CD4-positive, alpha-beta T cell treated with Interleukin-10 for 1 hour (primary cell): ENCODE results near the gene ACSL4.
"Not testable (repeated sequence)": the region's sequence is repeated elsewhere in the genome, so short reads cannot be mapped to it uniquely, and the experiment has no call there.

Source experiments
- DNase-seq: peaks from one replicate; pipeline ENCODE4 v3.0.0-alpha.2; 2020

Gene ACSL4

DNA sequence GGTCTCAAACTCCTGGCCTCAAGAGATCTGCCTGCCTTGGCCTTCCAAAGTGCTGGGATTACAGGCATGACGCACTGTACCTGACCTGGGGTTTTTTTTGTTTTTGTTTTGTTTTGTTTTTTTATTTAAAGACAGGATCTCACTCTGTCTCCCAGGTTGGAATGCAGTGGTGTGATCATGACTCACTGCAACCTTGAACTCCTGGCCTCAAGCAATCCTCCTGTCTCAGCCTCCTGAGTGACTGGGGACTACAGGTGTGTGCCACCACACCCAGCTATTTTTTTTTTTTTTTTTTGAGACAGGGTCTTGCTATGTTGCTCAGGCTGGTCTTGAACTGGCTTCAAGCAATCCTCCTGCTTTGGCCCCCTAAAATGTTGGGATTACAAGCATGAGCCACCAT lies 8.1 kb downstream of the ACSL4 start:
- DNase-seq: not testable (repeated sequence)

DNA sequence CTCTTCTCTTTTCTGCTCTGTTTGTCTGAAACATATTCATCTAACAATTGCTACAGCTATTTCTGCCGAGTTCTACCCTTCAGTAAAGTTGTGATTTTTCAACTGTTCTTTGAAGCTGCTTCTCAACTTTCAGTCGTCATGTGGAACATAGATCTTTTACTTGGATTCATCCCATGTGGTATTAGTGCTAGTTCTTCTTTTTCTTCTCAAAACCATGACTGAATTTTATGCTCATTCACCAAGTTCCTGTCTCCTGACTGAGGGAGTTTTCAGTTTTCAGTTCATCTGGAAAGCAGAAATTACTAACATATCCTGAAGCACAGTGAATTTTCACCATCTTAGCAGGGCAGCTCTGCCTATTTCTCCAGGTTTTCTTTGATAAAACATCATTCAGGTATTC lies 12.1 kb downstream of the ACSL4 start:
- no peak for DNase-seq

DNA sequence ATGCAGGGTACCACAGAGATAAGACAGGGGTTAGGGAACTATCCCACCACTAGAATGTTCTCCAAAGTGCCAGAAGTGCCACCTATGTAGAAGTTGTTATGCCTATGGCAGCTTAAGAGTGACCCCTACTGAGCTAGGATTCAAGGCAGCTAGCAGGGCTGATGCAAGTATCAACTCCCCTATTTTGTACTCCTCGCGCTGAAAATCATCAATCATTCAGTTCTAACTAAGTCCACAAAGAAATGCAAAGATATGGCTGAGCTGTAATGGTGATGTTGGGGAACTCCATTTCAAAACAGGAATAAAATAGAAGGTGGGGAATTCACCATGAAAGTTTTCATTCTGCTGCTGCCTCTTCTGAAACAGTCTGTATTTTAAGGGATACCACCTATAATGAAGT lies 13.8 kb downstream of the ACSL4 start:
- no peak for DNase-seq

DNA sequence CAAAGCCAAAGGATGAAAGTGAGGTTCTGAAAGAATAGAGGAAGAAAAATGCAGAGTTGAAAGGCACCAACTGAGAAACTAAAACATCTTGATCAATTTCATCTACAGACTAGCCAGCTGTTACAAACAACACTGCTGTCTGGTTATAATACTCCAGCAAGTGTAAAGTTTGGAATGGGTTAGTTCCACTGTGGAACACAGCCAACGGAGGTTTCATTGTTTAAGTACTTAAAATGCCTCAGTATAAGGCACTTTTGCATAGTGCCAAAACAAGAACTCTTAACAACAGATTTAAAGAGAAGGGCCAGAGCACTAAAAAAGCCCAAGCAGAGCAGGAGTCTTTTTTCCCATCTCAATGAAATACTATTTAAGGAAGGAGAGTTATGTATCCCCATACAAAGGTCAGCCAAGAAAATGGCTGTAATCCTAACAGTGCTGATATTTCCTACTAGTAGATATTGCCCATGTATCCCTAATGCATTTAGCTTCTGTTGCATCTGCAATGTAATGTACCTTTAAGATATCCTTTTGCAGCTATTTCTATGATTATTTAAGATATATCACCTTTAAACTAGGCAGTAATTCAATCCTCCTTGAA lies 16.5 kb downstream of the ACSL4 start:
- no peak for DNase-seq

DNA sequence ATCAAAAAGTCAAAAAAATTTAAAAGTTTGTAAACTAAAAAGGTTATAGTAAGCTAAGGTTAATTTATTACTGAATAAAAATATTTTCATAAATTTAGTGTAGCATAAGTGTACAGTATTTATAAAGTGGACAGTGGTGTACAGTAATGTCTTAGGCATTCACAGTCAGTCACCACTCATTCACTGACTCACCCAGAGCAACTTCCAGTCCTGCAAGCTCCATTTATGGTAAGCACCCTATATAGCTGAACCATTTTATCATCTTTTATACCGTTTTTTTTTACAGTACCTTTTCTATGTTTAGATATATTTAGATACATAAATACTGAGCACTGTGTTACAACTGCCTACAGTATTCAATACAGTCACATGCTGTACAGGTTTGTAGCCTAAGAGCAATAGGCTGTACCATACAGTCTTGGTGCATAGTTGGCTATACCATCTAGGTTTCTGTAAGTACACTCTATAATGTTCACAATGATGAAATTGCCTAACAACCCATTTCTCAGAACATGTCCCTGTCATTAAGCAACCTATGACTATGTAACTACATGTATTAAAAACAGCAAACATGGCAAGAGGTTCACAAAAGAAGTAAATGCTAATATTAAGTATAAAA lies 18.6 kb downstream of the ACSL4 start:
- DNase-seq: no peak

DNA sequence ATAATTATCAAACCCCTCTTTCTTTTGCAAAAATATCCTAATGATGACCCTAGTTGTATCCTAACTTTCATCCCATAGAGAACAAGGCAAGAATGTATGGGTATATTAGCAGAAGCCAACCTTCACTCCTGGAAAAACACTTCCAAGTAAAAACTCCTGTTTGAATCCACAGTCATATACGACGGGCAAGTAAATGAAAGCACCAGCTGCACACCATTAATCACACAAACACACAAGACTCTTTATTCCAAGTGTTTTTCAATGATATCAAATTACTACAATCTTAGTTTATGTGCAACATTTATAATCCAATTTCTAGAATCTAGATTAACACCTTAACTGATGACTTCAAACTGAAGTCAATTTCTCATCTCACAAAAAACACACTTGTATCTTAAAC lies 22.9 kb downstream of the ACSL4 start:
- no peak for DNase-seq

DNA sequence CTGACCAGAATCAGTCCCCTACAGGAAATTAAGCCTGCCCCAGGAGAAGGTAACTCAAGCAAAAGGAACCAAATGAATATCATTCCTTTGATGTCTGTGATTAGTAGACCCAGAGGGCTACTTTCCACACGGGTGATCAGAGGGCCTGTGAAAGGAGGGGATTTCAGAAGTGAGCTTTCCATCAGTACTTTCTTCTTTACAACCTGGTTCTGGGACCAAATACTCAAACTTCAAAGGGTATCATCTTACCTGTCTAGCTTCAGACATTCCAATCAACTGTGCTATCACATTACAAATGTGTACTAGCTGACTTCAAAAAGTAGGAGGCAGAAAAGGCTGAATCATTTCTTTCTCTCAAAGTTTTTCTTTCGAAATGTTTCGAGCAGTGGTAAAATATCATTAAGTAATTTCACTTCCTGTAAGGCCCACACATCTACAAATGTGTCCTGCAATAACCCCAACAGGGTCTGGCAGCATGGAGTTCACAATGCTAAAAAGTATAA lies 23.9 kb downstream of the ACSL4 start:
- no peak for DNase-seq

DNA sequence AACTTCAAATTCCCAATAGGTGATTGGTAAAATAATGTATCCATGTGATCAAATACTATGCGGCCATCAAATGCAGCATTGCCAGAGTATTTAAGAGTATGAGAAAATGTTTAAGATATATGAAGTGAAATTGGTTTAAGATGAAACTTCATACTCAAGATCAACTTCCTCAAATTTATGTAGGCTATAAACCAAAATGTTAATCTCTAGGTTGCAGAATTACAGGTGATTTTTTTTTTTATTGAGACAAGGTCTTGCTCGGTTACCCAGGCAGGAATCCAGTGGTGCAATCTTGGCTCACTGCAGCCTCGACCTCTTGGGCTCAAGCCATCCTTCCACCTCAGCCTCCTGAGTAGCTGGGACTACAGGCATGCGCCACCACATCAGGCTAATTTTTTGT lies 25.3 kb downstream of the ACSL4 start:
- no peak for DNase-seq

DNA sequence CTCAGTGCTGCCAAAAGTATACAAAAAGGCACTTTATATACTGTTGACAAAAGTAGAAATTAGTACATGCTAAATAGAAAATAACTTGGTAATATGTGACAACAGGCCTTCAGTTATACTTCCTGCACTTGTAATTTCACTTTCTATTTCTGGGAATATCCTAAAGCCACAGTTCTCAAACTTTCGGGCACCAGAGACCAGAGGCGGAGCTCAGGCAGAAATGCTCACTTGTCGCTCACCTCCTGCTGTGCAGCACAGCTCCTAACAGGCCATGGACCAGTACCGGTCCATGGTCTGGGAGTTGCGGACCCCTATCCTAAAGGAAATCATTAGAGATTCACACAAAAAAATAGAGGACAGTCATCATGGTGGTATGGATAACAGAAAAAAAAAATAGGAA lies 25.7 kb downstream of the ACSL4 start:
- no peak for DNase-seq

DNA sequence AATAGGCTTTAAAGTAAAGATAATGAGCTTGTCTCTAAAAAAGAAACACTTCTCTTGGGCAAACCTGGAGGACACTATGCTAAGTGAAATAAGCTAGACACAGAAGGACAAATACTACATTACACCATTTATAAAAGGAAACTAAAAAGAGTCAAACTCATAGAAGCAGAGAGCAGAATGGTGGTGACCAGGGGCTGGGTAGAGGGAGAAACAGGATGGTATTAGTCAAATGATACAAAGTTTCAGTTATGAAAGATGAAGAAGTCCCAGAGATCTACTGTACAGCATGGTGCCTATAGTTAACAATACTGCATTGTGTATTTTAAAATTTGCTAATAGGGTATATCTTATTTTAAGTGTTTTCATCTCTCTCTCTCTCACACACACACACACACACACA lies 28.5 kb downstream of the ACSL4 start:
- no peak for DNase-seq

DNA sequence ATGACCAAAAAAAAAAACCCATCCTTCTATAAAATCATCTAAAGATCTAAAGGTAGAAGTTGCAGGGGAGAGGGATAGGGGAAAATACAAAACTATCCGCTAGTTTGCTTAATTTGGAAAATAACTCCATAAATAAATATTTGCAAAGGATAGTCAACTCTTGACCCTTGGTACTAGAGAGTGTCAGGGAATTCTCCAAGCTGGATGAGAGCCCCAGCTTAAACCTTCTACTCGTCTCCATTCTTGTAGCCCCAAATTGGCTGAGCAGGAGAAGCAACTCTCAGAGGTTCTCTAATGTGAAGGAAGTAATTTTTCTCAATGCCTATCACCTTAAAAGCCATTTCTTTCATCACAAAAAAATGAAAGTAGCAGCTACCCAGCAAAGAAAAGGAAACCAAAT lies 35.2 kb downstream of the ACSL4 start:
- DNase-seq: no peak

DNA sequence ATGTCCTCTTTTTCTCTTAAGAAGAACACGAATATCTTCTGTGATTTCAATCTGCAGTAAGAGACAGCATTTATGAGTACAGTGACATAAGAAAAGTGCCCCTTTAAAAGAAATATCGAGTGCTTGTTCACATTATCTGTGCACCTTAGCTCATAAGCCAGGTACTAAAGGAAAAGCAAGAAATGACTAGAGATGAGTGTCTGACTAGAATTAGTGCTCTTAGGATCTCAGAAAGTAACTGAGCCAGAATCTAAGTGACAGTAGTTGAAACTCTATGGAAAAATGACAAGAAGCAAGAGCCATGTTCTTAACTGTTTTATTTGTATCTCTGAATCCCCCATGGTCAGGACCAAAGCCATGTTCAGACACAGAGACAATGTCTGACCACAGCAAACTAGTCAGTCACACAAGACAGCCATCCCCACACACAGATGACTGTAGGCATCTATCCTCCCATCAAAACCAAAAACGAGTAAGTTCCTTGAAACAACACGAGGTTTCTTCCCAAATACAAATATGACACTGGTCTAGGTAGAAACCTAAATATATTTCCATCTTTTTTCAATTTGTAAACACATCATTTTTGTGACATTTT lies 36.8 kb downstream of the ACSL4 start:
- no peak for DNase-seq

DNA sequence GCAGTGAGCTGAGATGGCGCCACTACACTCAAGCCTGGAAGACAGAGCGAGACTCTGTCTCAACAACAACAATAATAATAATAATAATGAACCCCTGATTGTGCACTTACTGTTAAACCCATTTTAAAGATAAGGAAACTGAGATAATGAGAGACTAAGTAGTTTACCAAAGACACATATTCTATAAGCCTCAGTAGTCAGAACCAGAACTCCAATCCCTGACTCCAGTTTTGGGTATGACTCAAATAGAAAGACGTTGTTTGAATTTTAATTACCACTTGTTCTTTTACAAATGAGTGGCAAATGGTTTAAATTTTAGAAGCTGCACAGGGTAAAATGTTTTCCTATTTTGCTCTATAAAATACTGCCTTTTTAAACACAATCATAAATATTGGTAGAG lies 37.4 kb downstream of the ACSL4 start:
- no peak for DNase-seq

DNA sequence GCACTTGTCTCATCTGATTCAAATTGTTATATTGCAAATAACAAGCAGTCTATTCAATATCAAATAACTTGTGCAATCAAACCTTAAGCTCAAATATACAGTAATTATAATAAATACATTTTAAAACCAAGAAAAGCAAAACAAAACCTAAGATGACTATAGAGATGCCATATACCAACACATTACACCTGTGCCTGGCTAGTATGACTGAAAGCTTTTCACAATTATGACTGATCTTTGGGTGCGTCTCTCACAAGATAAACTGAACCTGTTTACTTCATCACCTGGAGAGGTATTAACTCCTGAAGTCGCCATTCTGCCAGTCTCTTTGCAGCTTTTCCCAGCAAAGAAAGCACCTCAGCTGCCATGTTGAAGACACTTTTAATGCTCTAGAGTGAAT lies 41.3 kb downstream of the ACSL4 start:
- no peak for DNase-seq

DNA sequence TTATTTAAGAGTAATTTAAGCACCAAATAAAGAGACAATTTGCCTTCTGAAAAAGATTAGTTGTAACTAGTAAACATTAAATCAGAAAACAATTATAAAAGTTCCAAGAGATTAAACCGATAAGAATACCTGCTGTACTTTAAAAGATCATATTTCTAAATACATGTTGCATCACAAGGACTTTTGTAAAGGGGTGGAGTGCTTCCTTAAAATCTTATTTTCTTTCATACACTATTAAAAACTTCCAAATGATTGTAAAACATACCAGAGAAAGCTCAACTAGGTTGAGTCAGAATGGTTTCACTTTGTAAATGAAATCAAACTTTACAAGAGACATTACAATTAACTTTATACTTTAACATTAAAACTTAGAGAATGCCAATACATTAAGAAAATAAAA lies 41.8 kb downstream of the ACSL4 start:
- no peak for DNase-seq

DNA sequence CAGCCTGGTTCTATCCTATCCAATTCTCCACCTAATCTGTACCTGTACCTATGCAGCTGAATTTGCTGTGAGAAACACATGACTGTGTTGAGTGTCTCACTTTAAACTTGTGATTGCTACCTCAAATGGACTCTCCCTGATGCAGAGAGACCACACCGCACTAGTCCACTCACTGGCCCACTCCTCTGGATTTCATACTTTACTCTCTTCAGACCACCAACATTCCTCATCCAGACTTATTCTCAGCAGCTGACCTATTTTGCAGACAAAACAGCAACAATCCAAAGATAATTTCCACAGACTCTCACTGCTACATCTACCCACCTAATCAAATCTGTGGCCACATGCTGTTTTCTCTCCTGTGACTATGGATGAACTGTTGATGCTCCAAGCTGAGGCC lies 45.2 kb downstream of the ACSL4 start:
- DNase-seq: no peak

DNA sequence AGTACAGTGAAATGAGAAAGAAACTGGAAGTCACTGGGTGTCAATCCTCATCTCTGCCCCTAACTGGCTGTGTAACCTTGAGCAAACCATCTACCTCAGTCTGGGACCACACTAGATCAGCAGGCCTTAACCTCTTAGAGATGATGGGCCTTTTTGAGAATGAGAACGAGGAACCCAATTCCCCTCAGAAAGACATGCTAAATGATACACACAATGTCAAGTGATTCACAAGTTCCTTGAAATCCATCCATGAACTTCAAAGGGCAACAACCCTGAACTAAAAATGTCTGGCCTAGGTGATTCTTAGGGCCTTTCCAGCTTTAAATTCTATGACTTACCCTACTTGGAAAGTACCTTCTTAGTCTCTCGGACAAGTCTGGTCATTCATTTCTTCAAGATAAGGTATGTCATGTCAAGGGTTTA lies 47.4 kb downstream of the ACSL4 start:
- DNase-seq: no peak

DNA sequence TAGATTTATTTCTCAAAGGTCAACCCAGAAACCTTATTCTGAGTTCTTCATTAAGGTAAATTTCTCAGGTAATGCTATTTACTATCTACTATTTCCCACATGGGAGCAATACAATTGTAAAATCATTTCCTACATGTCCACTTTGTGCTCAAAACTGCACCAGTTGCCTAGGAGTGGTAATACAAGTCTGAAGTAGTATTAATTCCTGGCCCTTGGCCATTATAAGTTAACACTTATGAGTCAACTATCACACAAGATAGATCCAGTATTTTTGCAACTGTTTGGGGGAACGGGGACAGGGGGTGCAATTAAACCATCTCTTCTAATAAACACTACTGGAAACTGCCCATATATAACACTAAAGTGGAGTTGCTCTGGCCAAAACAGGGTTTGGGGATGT lies 48.9 kb downstream of the ACSL4 start:
- no peak for DNase-seq

DNA sequence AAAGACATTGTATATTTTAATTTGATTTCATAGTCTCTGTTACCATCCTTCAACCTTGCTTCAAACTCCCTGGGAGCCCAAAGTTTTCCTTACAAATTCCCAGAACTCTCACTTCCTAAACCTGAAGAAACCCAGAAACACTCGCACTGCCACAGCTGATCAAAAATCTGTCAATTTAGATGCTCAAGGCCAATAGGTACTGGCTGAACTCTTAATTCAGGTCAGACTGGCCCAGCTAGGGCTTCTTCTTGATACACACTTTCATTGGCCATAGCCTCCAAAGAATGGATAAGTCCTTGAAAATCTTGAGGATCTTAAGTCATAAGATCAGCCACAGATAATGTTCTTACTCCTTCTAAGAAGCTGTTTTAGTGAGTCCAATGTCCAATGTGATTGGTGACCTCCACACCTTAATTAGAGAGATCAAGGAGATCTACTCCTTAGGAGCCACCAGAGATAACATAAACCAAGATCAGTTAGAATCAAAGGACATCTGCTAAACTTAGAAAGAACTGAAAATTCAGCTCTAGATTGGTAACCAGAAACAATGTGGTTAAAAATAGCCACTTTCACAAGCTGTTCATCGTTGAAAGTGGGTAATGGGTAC lies 51.5 kb downstream of the ACSL4 start:
- DNase-seq: no peak

DNA sequence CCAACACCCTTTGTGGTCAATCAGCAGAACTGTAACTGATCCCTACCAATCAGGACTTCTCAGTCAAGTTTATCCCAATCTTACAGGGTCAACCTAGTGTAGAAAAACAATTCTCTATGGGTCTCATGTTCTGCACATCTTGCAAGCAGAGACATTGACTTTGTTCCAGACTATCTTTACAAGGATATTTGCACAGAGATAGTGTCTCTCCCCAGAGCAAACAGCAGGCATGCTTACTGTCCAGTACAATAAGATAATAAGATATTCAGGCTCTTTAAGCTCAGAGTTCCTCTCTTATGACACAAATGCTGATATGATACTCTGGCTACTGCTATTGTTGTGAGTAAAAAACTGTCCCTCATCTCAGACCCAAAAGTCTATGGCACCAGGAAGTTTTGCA lies 53.2 kb downstream of the ACSL4 start:
- DNase-seq: no peak

DNA sequence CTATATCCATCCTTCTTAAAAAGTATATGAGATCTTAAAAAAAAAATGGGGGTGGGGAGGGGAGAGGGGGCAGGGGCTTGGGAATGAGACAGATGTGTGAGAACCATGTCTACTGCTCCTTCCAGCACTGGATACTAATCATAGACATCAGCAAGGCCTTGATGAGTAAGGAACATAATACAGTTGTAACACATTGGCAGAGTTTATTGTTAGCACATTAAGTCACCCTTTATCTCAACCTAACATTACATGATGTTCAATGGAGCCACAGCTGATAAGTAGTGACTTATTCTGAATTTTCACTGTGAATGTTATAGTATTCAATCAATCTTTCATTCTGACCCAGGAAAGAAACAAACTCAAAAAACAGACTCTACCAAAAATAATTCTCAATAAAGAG lies 60.8 kb downstream of the ACSL4 start:
- DNase-seq: no peak

DNA sequence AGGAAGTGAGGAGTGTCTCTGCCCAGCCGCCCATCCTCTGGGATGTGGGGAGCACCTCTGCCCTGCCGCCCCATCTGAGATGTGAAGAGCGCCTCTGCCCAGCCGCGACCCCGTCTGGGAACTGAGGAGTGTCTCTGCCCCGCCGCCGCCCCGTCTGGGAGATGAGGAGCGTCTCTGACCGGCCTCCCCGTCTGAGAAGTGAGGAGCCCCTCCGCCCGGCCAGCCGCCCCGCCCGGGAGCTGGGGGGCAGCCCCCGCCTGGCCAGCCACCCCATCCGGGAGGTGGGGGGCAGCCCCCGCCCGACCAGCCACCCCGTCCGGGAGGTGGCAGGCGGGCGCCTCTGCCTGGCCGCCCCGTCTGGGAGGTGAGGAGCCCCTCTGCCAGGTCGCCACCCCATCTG lies 61.9 kb downstream of the ACSL4 start:
- not testable (repeated sequence) for DNase-seq

DNA sequence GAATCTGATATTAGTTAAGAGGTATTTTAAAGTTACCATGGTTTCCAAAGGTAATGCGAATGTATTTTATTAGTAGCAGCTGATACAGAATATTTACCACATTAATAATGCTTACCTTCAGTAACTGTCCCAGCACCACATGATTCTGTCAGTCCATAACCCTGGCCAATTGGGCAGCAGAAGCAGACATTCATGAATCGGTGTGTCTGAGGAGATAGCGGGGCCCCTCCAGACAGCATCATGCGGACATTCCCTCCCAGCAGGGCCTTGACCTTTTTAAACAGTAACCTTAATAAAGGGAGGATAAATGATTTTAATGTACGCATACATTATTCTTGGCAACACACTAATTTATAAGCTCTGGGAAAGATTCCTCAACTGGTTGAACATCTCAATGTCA lies 65.1 kb downstream of the ACSL4 start:
- no peak for DNase-seq

DNA sequence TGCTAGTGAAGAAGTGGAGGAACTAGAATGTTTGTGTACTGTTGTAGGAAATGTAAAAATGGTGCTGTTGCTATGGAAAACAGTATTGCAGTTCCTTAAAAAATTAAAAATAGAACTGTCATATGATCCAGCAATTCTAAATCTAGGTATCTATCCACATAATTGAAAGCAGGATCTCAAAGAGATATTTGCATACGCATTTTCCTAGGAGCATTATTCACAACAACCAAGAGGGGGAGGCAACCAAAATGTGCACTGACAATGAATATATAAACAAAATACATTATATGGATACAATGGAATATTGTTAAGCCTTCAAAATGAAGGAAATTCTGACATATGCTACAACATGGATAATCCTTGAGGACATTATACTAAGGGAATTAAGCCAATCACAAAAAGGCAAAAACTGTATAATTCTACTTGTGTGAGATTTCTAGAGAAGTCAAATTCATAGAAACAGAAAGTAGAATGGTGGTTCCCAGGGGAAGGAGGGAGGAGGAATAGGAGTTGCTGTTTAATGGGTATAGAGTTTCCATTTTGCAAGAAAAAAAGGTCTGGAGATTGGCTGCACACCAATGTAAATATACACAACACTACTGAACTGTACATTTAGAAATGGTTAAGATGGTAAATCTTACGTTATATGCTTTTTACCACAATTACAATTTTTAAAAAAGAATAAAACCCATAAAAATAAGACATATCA lies 72.5 kb downstream of the ACSL4 start:
- no peak for DNase-seq
